Endothelial cell of umbilical vein (primary cell): ENCODE measurements around the gene SNRPD2. TPM values are rescaled to one million over a fixed set of nuclear protein-coding genes. Genes with fewer than 3 reads are reported as not detected.
A peak's percentile ranks its signal among the peaks of the same experiment; 100 is the strongest.

Experiments
- BruUV-seq: library from RNA; stranded (reverse); fragments of 400-500 nt; replicated peaks from 2 replicates; lab custom pipeline; 2021; lab: Mats Ljungman, UMichigan
- CTCF ChIA-PET: fragments of 300-600, 350-600 bp; sonication (Branson Sonifier 250); formaldehyde crosslinking; loops from one replicate; lab custom pipeline; 2021; ENCODE audit warnings: antibody characterized with exemption, inconsistent platforms; lab: Charles Lee
- POLR2A ChIA-PET: fragments of 300-600, 350-600 bp; sonication (Branson Sonifier 250); formaldehyde crosslinking; loops from one replicate; lab custom pipeline; 2021; ENCODE audit warnings: antibody characterized with exemption, inconsistent platforms; lab: Charles Lee
- DNase-seq: peaks from one replicate; pipeline ENCODE4 v3.0.0-alpha.2; 2011; ENCODE audit warnings: low read depth, low spot score
- FAIRE-seq: peaks from 2 replicates; lab custom pipeline; 2011; peaks lifted over from hg19 to GRCh38; lab: Jason Lieb, UNC
- H2AFZ ChIP-seq: 2 replicates; pipeline ENCODE4 v1.6.0; 2012; ENCODE audit warnings: low read depth, low read length, control low read depth, inconsistent platforms
- H3K27ac ChIP-seq: 2 replicates; pipeline ENCODE4 v1.5.1; 2011; ENCODE audit warnings: low read depth, mild to moderate bottlenecking, control low read depth, low read length, moderate library complexity; ENCODE audit not compliant: insufficient read depth
- H3K27me3 ChIP-seq, 2 experiments: 2 replicates each; pipeline versions ENCODE4 v1.6.0 to v1.6.1; 2011; ENCODE audit warnings: low read length in 2 of 2, mixed read lengths in 1 of 2; ENCODE audit not compliant: control insufficient read depth in 2 of 2, insufficient read depth in 2 of 2
- H3K36me3 ChIP-seq, 2 experiments: 2 replicates in 1 of 2; 3 replicates in 1 of 2; pipeline ENCODE4 v1.5.1; 2011; ENCODE audit warnings: low read length in 2 of 2, mild to moderate bottlenecking in 1 of 2, moderate library complexity in 1 of 2; ENCODE audit not compliant: control insufficient read depth in 2 of 2, insufficient read depth in 2 of 2; ENCODE audit errors: extremely low read depth in 1 of 2
- H3K4me1 ChIP-seq: 3 replicates; pipeline ENCODE4 v1.5.1; 2011; ENCODE audit warnings: mild to moderate bottlenecking, low read length; ENCODE audit not compliant: control insufficient read depth, insufficient read depth; ENCODE audit errors: extremely low read depth
- H3K4me2 ChIP-seq: 2 replicates; pipeline ENCODE4 v1.6.1; 2011; ENCODE audit warnings: low read length, control low read depth, mixed read lengths; ENCODE audit not compliant: insufficient read depth
- H3K4me3 ChIP-seq, 3 experiments: fragments of 200-600 bp in 1 of 3; sonication (generic), shearing (Covaris generic) in 1 of 3; replicated peaks in 1 of 3; 2 replicates each; pipeline ENCODE4 v1.5.1; 2011 to 2016; ENCODE audit warnings: control low read depth in 3 of 3, low read length in 3 of 3, mild to moderate bottlenecking in 2 of 3, inconsistent platforms in 1 of 3, low read depth in 1 of 3, moderate library complexity in 1 of 3; ENCODE audit not compliant: insufficient read depth in 1 of 3
- H3K79me2 ChIP-seq: 2 replicates; pipeline ENCODE4 v1.6.0; 2012; ENCODE audit warnings: low read length, inconsistent platforms; ENCODE audit not compliant: control insufficient read depth, insufficient read depth
- H3K9ac ChIP-seq: replicated peaks from 2 replicates; pipeline ENCODE3; 2011; ENCODE audit warnings: low read length, control low read depth; ENCODE audit not compliant: insufficient read depth; ENCODE audit errors: extremely low read depth
- H3K9me1 ChIP-seq: replicated peaks from 3 replicates; pipeline ENCODE4 v1.6.0; 2011; ENCODE audit warnings: mild to moderate bottlenecking, low read length; ENCODE audit not compliant: control insufficient read depth, insufficient read depth; ENCODE audit errors: extremely low read depth
- H3K9me3 ChIP-seq: replicated peaks from 2 replicates; pipeline ENCODE4 v1.5.1; 2012; ENCODE audit warnings: low read length, inconsistent platforms; ENCODE audit not compliant: control insufficient read depth, insufficient read depth
- H4K20me1 ChIP-seq: replicated peaks from 2 replicates; pipeline ENCODE3; 2011; ENCODE audit warnings: mild to moderate bottlenecking, low read length; ENCODE audit not compliant: control insufficient read depth, insufficient read depth; ENCODE audit errors: extremely low read depth
- FOS ChIP-seq: IDR thresholded peaks from 2 replicates; pipeline ENCODE4 v1.6.1; 2011; ENCODE audit warnings: mild to moderate bottlenecking, low read length, moderate library complexity, borderline replicate concordance; ENCODE audit not compliant: insufficient read depth
- GATA2 ChIP-seq: IDR thresholded peaks from 2 replicates; pipeline ENCODE4 v1.7.0; 2011; ENCODE audit warnings: low read depth, mild to moderate bottlenecking, moderate library complexity, mixed read lengths, low read length; ENCODE audit not compliant: insufficient read length, insufficient read depth
- MYC ChIP-seq: IDR thresholded peaks from one replicate; pipeline ENCODE4 v1.6.1; 2011; ENCODE audit warnings: mild to moderate bottlenecking, low read depth, low read length
- POLR2A ChIP-seq: IDR thresholded peaks from 2 replicates; pipeline ENCODE4 v1.6.1; 2012; ENCODE audit warnings: low read depth, mild to moderate bottlenecking, control low read depth, low read length
- dilution Hi-C: fragments of 300-500 bp; cut with MboI; formaldehyde crosslinking; loops from one replicate; pipeline ENCODE4 v1.15.0; 2019; ENCODE audit warnings: low sequenced_read_pairs; ENCODE audit not compliant: extremely low pct_ligation_motif_present
- intact Hi-C: fragments of 100-400 bp; cut with micrococcal nuclease; formaldehyde crosslinking; loops from one replicate; pipeline ENCODE4 v1.10.0; 2022
- polyA plus RNA-seq, 4 experiments: library from polyadenylated mRNA; depleted of rRNA in 3 of 4; stranded (reverse) in 3 of 4; unstranded in 1 of 4; fragments of >200 nt; gene quantifications; 2 replicates each; pipeline versions ENCODE4 v1.2.1 to v1.2.3, GENCODE V29; 2011 to 2012; ENCODE audit warnings: missing spikeins in 1 of 4
- total RNA-seq: library from RNA; stranded (reverse); gene quantifications from 2 replicates; pipeline ENCODE4 v1.2.3, GENCODE V29; 2021

Gene SNRPD2
- total and polyA plus RNA-seq, 2 donors (not counting 3 experiments of a cell fraction or from before 2014, with no cell fraction given): 512 to 519 TPM

- peaks cover 6% of the 10 kb centered on the region for H3K4me1 ChIP-seq
- DNase-seq (no peak), FAIRE-seq (no peak)
- H3K4me2 ChIP-seq: no peak overlapping the region
- H3K4me3 ChIP-seq: no peak overlapping the region
- H3K9me3 ChIP-seq: no peaks in the 10 kb centered on the region
- dilution Hi-C loops: no loop called here
- H3K27me3 ChIP-seq: no peaks in the 10 kb centered on the region
- intact Hi-C loops: no loop called here
- no peaks in the 10 kb centered on the region for H4K20me1 ChIP-seq
- no TSS peak for BruUV-seq
- H3K79me2 ChIP-seq: no peaks in the 10 kb centered on the region
- no peaks in the 10 kb centered on the region for H3K36me3 ChIP-seq
- ChIA-PET CTCF (interaction anchor here (0.7 to 1.4 kb wide), 4 partner anchors 12 to 211 kb away, joined by 3 to 4 read pairs (median 4); no protein-coding TSS in a partner anchor), POLR2A (no interaction called here)
- no peak overlapping the region for H2AFZ ChIP-seq
- no peak overlapping the region for H3K9ac ChIP-seq
- H3K9me1 ChIP-seq: no peaks in the 10 kb centered on the region
- TF ChIP-seq GATA2: no peak
- no peak overlapping the region for H3K27ac ChIP-seq
These were observed 41.0 kb downstream of the SNRPD2 start for GRCh38 chr19:45650722-45651121.

DNA sequence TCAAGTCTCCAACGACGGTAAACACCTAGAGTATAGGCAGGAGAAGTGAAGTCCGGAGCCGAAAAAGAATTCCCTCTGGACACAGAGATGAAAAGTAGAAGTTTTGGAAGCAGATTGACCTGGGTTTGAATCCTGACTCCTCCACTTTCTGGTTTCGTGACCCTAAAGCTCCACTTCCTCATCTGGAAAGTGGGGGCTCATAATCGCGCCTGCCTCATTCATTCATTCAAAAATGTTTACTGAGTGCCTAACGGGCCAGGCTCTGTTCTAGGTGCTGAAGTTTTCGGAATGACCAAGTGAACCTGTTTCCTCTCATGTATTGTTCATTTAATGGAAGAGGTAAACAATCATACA lies 45.4 kb downstream of the SNRPD2 start:
- no TSS peak for BruUV-seq
- peak overlapping the region; percentile 7 to 55 (median 44) for H3K4me3 ChIP-seq
- no peaks in the 10 kb centered on the region for H4K20me1 ChIP-seq
- peak overlapping the region; percentile 72 for H3K4me2 ChIP-seq
- ChIA-PET POLR2A (interaction anchor here (1.0 kb wide), 1 partner anchor 30 kb away, joined by 5 read pairs; no protein-coding TSS in a partner anchor), CTCF (interaction anchor here (1.0 to 1.4 kb wide), 7 partner anchors 19 to 207 kb away, joined by 4 to 15 read pairs (median 5); no protein-coding TSS in a partner anchor)
- dilution Hi-C loops (no loop called here), intact Hi-C loops (loop anchor here (1.0 to 5.0 kb wide), 2 partner anchors 46 to 84 kb away; partner anchors contain the start of genes FBXO46, QPCTL and SNRPD2)
- H3K27ac ChIP-seq: no peak overlapping the region
- H3K9me1 ChIP-seq: no peaks in the 10 kb centered on the region
- no peaks in the 10 kb centered on the region for H3K9me3 ChIP-seq
- H3K79me2 ChIP-seq: no peaks in the 10 kb centered on the region
- H3K27me3 ChIP-seq: no peaks in the 10 kb centered on the region
- peak; percentile 22 for DNase-seq
- peaks cover 23% of the 10 kb centered on the region for H3K4me1 ChIP-seq
- H3K9ac ChIP-seq: peak overlapping the region; percentile 8
- H2AFZ ChIP-seq: peak overlapping the region; percentile 63
- TF ChIP-seq FOS (no peak), POLR2A (no peak), MYC (no peak)
- no peak for FAIRE-seq
- no peaks in the 10 kb centered on the region for H3K36me3 ChIP-seq
